ENCODE measurements around the gene KLHL3. TPM values are rescaled to one million over a fixed set of nuclear protein-coding genes. Genes with fewer than 3 reads are reported as not detected.
A peak's percentile ranks its signal among the peaks of the same experiment; 100 is the strongest.

KLHL3 gene
- total and polyA plus RNA-seq, 9 of the 15 experiments (the other 6 are each of a cell fraction or from before 2014, with no cell fraction given) = under 0.01 to 1.5 (median 0.22) TPM

GRCh38 chr5:137665678-137666460, 70.0 kb downstream of the KLHL3 start:
- Histone ChIP-seq H3K36me3 (ENCODE audit: control insufficient read depth, insufficient read depth, low read length) (no peaks in the 10 kb centered on the region), H3K4me2 (ENCODE audit: insufficient read depth, low read length) (no peak overlapping the region), H3K9me3 (replicated peaks; ENCODE audit: control insufficient read depth, insufficient read depth, low read depth, low read length) (no peaks in the 10 kb centered on the region), H3K27me3 (ENCODE audit: control insufficient read depth in 2 of 2, insufficient read depth in 2 of 2, low read length in 2 of 2) (peaks cover 6 to 16% of the 10 kb centered on the region in 2 experiments), H3K9ac (ENCODE audit: insufficient read depth in 1 of 2, low read depth in 2 of 2, low read length in 2 of 2) (no peak overlapping the region), H3K9me1 (ENCODE audit: control insufficient read depth, insufficient read depth, low read length) (no peaks in the 10 kb centered on the region), H2AFZ (ENCODE audit: low read depth, low read length) (no peak overlapping the region), H3K4me3 (no peak overlapping the region), H4K20me1 (replicated peaks; ENCODE audit: control insufficient read depth, insufficient read depth, low read length) (no peaks in the 10 kb centered on the region; the same call in 1 of the 2 replicates), H3K79me2 (ENCODE audit: control insufficient read depth, insufficient read depth, low read length) (no peaks in the 10 kb centered on the region), H3K4me1 (replicated peaks in 1 of 2; ENCODE audit: control insufficient read depth in 2 of 2, insufficient read depth in 2 of 2, low read length in 2 of 2) (no peaks in the 10 kb centered on the region), H3K27ac (ENCODE audit: extremely low read depth, low read depth, low read length) (no peak overlapping the region)
- in situ Hi-C loops (cut with MboI) (no loop called here), intact Hi-C loops (cut with micrococcal nuclease) (no loop called here)
- ChIA-PET POLR2A (interaction anchor here (1.0 kb wide), 1 partner anchor 18 kb away, joined by 3 read pairs; no protein-coding TSS in a partner anchor), CTCF (ENCODE audit: low intra/inter-chr PET ratio) (no interaction called here)
- WGBS (ENCODE audit: insufficient coverage, low coverage, missing lambda C conversion rate) = 2% methylated on average over 3 of the region's 3 CpGs
- no peak for FAIRE-seq
- TF ChIP-seq RBM14 (IDR thresholded peaks at IDR 0.05; ENCODE audit: borderline replicate concordance, insufficient read depth, low read depth, low read length) (no peak), RUNX1 (IDR thresholded peaks at IDR 0.05; ENCODE audit: low read depth) (no peak)
- no peak for ATAC-seq
- DNase-seq (ENCODE audit: extremely low read depth in 1 of 4, low spot score in 3 of 4) = no peak
- no TSS peak for BruUV-seq (replicated peaks)

- in situ Hi-C loops (cut with MboI) = no loop called here
- H3K9me3 ChIP-seq (replicated peaks; ENCODE audit: control insufficient read depth, insufficient read depth, low read depth, low read length) = no peaks in the 10 kb centered on the region
- peak; percentile 96 for FAIRE-seq
- H3K36me3 ChIP-seq (ENCODE audit: control insufficient read depth, insufficient read depth, low read length) = no peaks in the 10 kb centered on the region
- POLR2A ChIA-PET = interaction anchor here (0.6 to 1.4 kb wide), 5 partner anchors 26 to 471 kb away, joined by 3 to 9 read pairs (median 3); no protein-coding TSS in a partner anchor
- BruUV-seq (replicated peaks) = no TSS peak
- peak; percentile 43 to 74 (median 52) for DNase-seq (ENCODE audit: extremely low read depth in 1 of 4, low spot score in 3 of 4)
- 1% methylated on average over 6 of the region's 6 CpGs for WGBS (ENCODE audit: insufficient coverage, low coverage, missing lambda C conversion rate)
- H3K4me1 ChIP-seq (replicated peaks in 1 of 2; ENCODE audit: control insufficient read depth in 2 of 2, insufficient read depth in 2 of 2, low read length in 2 of 2) = no peaks in the 10 kb centered on the region
- CTCF ChIA-PET (ENCODE audit: low intra/inter-chr PET ratio) = interaction anchor here (0.8 to 1.9 kb wide), 4 partner anchors 31 to 473 kb away, joined by 4 to 17 read pairs (median 8); no protein-coding TSS in a partner anchor
- H3K27me3 ChIP-seq (ENCODE audit: control insufficient read depth in 2 of 2, insufficient read depth in 2 of 2, low read length in 2 of 2) = peaks cover 0 to 2% of the 10 kb centered on the region in 2 experiments; a peak in 1 of 5 replicates
- peak; percentile 96 for ATAC-seq
- no peak overlapping the region for H3K9ac ChIP-seq (ENCODE audit: insufficient read depth in 1 of 2, low read depth in 2 of 2, low read length in 2 of 2)
- no peak overlapping the region for H3K4me3 ChIP-seq
- H3K27ac ChIP-seq (ENCODE audit: extremely low read depth, low read depth, low read length) = no peak overlapping the region
- no peaks in the 10 kb centered on the region for H3K9me1 ChIP-seq (ENCODE audit: control insufficient read depth, insufficient read depth, low read length)
- no peak overlapping the region for H2AFZ ChIP-seq (ENCODE audit: low read depth, low read length)
- intact Hi-C loops (cut with micrococcal nuclease) = loop anchor here (1.0 kb wide), 1 partner anchor 83 kb away; no protein-coding TSS in a partner anchor
- no peak overlapping the region for H3K4me2 ChIP-seq (ENCODE audit: insufficient read depth, low read length)
- no peaks in the 10 kb centered on the region for H3K79me2 ChIP-seq (ENCODE audit: control insufficient read depth, insufficient read depth, low read length)
- H4K20me1 ChIP-seq (replicated peaks; ENCODE audit: control insufficient read depth, insufficient read depth, low read length) = no peaks in the 10 kb centered on the region; the same call in 1 of the 2 replicates
- TF ChIP-seq RAD21 (CRISPR knock-in tag; conservative IDR thresholded peaks at IDR 0.05 in 1 of 2, IDR thresholded peaks at IDR 0.05 in 1 of 2) (peak; percentile 79 to 85), THAP7 (CRISPR knock-in tag; IDR thresholded peaks at IDR 0.05) (no peak), SPI1 (IDR thresholded peaks at IDR 0.05; ENCODE audit: borderline replicate concordance, low read depth, low read length) (peak; percentile 52), ZNF445 (CRISPR knock-in tag; IDR thresholded peaks at IDR 0.05; ENCODE audit: low read depth) (no peak), TGIF2 (CRISPR knock-in tag; IDR thresholded peaks at IDR 0.05) (no peak), RB1 (IDR thresholded peaks at IDR 0.05; ENCODE audit: low read depth) (peak; percentile 22; the same call in 1 of the 2 replicates), NFE2 (IDR thresholded peaks at IDR 0.05; ENCODE audit: low read depth) (no peak), PHF21A (IDR thresholded peaks at IDR 0.05; ENCODE audit: borderline replicate concordance, low read depth) (no peak), FOXM1 (IDR thresholded peaks at IDR 0.05; ENCODE audit: low read depth) (no peak), FOXM1 (CRISPR knock-in tag; IDR thresholded peaks at IDR 0.05; ENCODE audit: low read depth) (no peak)
Observed at GRCh38 chr5:137660349-137660817, 75.5 kb downstream of the KLHL3 start.
